Left renal pelvis (tissue), 4 donors: Measurements from ENCODE around the gene WNT3A. TPM values are rescaled to one million over a fixed set of nuclear protein-coding genes. Genes with fewer than 3 reads are reported as not detected.

Experiments used
- DNase-seq, 4 donors: peaks; one replicate each; pipeline ENCODE4 v3.0.0-alpha.2; 2013; ENCODE audit warnings: low read depth in 4 of 4, low spot score in 3 of 4
- polyA plus RNA-seq, 4 donors: library from polyadenylated mRNA; unstranded; fragments of 120-200 nt; gene quantifications; one replicate each; pipeline ENCODE4 v1.2.1, GENCODE V29; 2013; ENCODE audit not compliant: insufficient read length in 4 of 4

Gene WNT3A
- polyA plus RNA-seq, 4 donors = 0.09 to 0.16 (median 0.12) TPM; not detected in 1

GRCh38 chr1:228095938-228096337 is 89.1 kb downstream of the WNT3A start:
- DNase-seq = no peak

GRCh38 chr1:228096416-228097332 is 89.9 kb downstream of the WNT3A start:
- DNase-seq = no peak

GRCh38 chr1:228097333-228098081 is 90.7 kb downstream of the WNT3A start:
- DNase-seq = no peak

- DNase-seq = no peak
Observed at GRCh38 chr1:228098323-228098931, 91.6 kb downstream of the WNT3A start.

GRCh38 chr1:228099331-228099732 is 92.5 kb downstream of the WNT3A start:
- DNase-seq = no peak

- no peak for DNase-seq
Observed at GRCh38 chr1:228100822-228101613, 94.2 kb downstream of the WNT3A start.

GRCh38 chr1:228101614-228101993 is 94.8 kb downstream of the WNT3A start:
- no peak for DNase-seq

GRCh38 chr1:228101994-228102790 is 95.4 kb downstream of the WNT3A start:
- no peak for DNase-seq

- peak; percentile 83 to 89 (median 86) for DNase-seq
Observed at GRCh38 chr1:228102791-228103620, 96.2 kb downstream of the WNT3A start, which contains the start of gene C1orf35. C1orf35 (minus strand) TSS chr1:228103325; CDS start chr1:228103227, 98 bp downstream.

GRCh38 chr1:228104526-228105269 is 97.9 kb downstream of the WNT3A start:
- DNase-seq = no peak

- no peak for DNase-seq
Observed at GRCh38 chr1:228105270-228105995, 98.6 kb downstream of the WNT3A start.

- DNase-seq = no peak
Observed at GRCh38 chr1:228105996-228106799, 99.4 kb downstream of the WNT3A start.

- DNase-seq = no peak
Observed at GRCh38 chr1:228106800-228107054, 99.9 kb downstream of the WNT3A start.

GRCh38 chr1:228107636-228108035 is 100.8 kb downstream of the WNT3A start:
- DNase-seq = no peak

GRCh38 chr1:228108055-228108690 is 101.4 kb downstream of the WNT3A start:
- DNase-seq = no peak

- DNase-seq = no peak
Observed at GRCh38 chr1:228108742-228109072, 101.9 kb downstream of the WNT3A start.
